ENCODE measurements around the gene HS6ST2. TPM values are rescaled to one million over a fixed set of nuclear protein-coding genes. Genes with fewer than 3 reads are reported as not detected.

Gene HS6ST2
- total RNA-seq, 1 experiment from 2014 or later = 24.6 TPM

GRCh38 chrX:132877954-132878536, 80.4 kb downstream of the HS6ST2 start:
- no peak overlapping the region for H3K9ac ChIP-seq (ENCODE audit: low read length)
- no peaks in the 10 kb centered on the region for H3K36me3 ChIP-seq (ENCODE audit: control insufficient read depth in 1 of 2, insufficient read depth in 2 of 2, low read length in 2 of 2)
- DNase-seq (ENCODE audit: low read depth, low spot score) (no peak), ATAC-seq (no peak)
- intact Hi-C loops (cut with micrococcal nuclease) = no loop called here
- no peaks in the 10 kb centered on the region for H3K27me3 ChIP-seq (ENCODE audit: insufficient read depth, low read length)
- H2AFZ ChIP-seq (ENCODE audit: low read depth, low read length, poor library complexity, severe bottlenecking) = no peak overlapping the region
- no TSS peak for BruUV-seq (replicated peaks)
- ChIA-PET RAD21 (ENCODE audit: low non-redundant PET in 1 of 2, low total read pairs in 2 of 2, uncharacterized antibody in 2 of 2, unreplicated experiment in 2 of 2) (no interaction called here), POLR2A (no interaction called here), CTCF (no interaction called here)
- no peaks in the 10 kb centered on the region for H4K20me1 ChIP-seq (ENCODE audit: insufficient read depth)
- H3K4me2 ChIP-seq (ENCODE audit: low read length) = no peak overlapping the region
- no peaks in the 10 kb centered on the region for H3K9me2 ChIP-seq (ENCODE audit: insufficient read depth)
- peaks cover 14 to 24% of the 10 kb centered on the region in 2 experiments for H3K4me1 ChIP-seq (ENCODE audit: control insufficient read depth in 1 of 2, insufficient read depth in 2 of 2, low read length in 2 of 2)
- TF ChIP-seq JUND (IDR thresholded peaks at IDR 0.05) = no peak
- no peak for TF ChIP-seq CEBPB (IDR thresholded peaks at IDR 0.05; ENCODE audit: low read depth)
- H3K27ac ChIP-seq (ENCODE audit: low read depth, low read length) = no peak overlapping the region
- H3K79me2 ChIP-seq (ENCODE audit: insufficient read depth, low read length) = no peaks in the 10 kb centered on the region; the same call in 1 of the 2 replicates
- no peaks in the 10 kb centered on the region for H3K9me3 ChIP-seq (ENCODE audit: control insufficient read depth in 1 of 2, insufficient read depth in 1 of 2, low read depth in 1 of 2, low read length in 2 of 2)
- no peak overlapping the region for H3K4me3 ChIP-seq (replicated peaks in 1 of 2; ENCODE audit: low read depth in 1 of 2, low read length in 2 of 2)

GRCh38 chrX:132876523-132877338, 81.7 kb downstream of the HS6ST2 start:
- Histone ChIP-seq H3K4me3 (replicated peaks in 1 of 2; ENCODE audit: low read depth in 1 of 2, low read length in 2 of 2) (no peak overlapping the region), H3K36me3 (ENCODE audit: control insufficient read depth in 1 of 2, insufficient read depth in 2 of 2, low read length in 2 of 2) (no peaks in the 10 kb centered on the region), H3K79me2 (ENCODE audit: insufficient read depth, low read length) (no peaks in the 10 kb centered on the region; the same call in 1 of the 2 replicates), H3K4me2 (ENCODE audit: low read length) (no peak overlapping the region), H3K9me3 (ENCODE audit: control insufficient read depth in 1 of 2, insufficient read depth in 1 of 2, low read depth in 1 of 2, low read length in 2 of 2) (no peaks in the 10 kb centered on the region), H2AFZ (ENCODE audit: low read depth, low read length, poor library complexity, severe bottlenecking) (no peak overlapping the region), H3K4me1 (ENCODE audit: control insufficient read depth in 1 of 2, insufficient read depth in 2 of 2, low read length in 2 of 2) (peaks cover 14 to 24% of the 10 kb centered on the region in 2 experiments), H3K27ac (ENCODE audit: low read depth, low read length) (no peak overlapping the region), H3K27me3 (ENCODE audit: insufficient read depth, low read length) (no peaks in the 10 kb centered on the region), H3K9ac (ENCODE audit: low read length) (no peak overlapping the region), H3K9me2 (ENCODE audit: insufficient read depth) (no peaks in the 10 kb centered on the region), H4K20me1 (ENCODE audit: insufficient read depth) (no peaks in the 10 kb centered on the region)
- TF ChIP-seq POLR2A (IDR thresholded peaks at IDR 0.05; ENCODE audit: borderline replicate concordance, extremely low read depth, insufficient read depth, insufficient read length) (no peak), ZFX (IDR thresholded peaks at IDR 0.05) (no peak)
- POLR2A ChIA-PET = no interaction called here
- no peak for DNase-seq (ENCODE audit: low read depth, low spot score)
- ATAC-seq = no peak
- intact Hi-C loops (cut with micrococcal nuclease) = no loop called here
- RAD21 ChIA-PET (ENCODE audit: low non-redundant PET in 1 of 2, low total read pairs in 2 of 2, uncharacterized antibody in 2 of 2, unreplicated experiment in 2 of 2) = no interaction called here
- no TSS peak for BruUV-seq (replicated peaks)
- CTCF ChIA-PET = no interaction called here

Data from HCT116 (cell line).